HepG2 (cell line): ENCODE data around the gene AGTPBP1.

Experiments
- KDM1A ChIP-seq: IDR thresholded peaks from 2 replicates; pipeline ENCODE4 v1.6.1; 2016; ENCODE audit warnings: missing compliant biosample characterization
- MYNN ChIP-seq: sonication (generic); formaldehyde crosslinking; IDR thresholded peaks from 2 replicates; pipeline ENCODE4 v1.4.0; 2020; ENCODE audit warnings: mild to moderate bottlenecking, low read depth, missing genetic modification reagents
- ZBTB42 ChIP-seq: sonication (generic); formaldehyde crosslinking; IDR thresholded peaks from 2 replicates; pipeline ENCODE4 v1.5.0; 2020; ENCODE audit warnings: mild to moderate bottlenecking, missing genetic modification reagents
- ZNF792 ChIP-seq: IDR thresholded peaks from 2 replicates; pipeline ENCODE4 v1.6.1; 2016
- TF ChIP-seq, protein P1 (sequence below): sonication (generic); formaldehyde crosslinking; IDR thresholded peaks from 2 replicates; pipeline ENCODE4 v1.4.0; 2020; ENCODE audit warnings: mild to moderate bottlenecking, missing genetic modification reagents

DNA sequence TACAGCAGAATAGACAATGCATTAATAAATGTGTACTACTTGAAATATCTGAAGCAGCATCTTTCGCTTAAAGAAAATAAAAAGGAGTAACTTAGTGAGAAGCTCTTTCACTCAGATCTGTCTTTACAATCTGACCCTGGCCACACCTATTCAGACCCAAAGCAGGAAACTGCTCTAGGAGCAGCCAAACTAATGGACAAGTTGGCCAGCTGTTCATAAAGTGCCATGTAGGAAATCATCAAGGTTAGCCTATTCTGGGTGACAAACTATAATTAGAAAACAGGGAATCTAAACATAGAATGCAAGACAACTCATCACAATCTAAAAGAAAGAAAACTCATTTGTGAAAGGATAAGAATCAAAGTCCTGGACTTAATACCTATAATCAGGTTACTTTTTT lies 101.3 kb downstream of the AGTPBP1 start:
- TF ChIP-seq, protein P1, sequence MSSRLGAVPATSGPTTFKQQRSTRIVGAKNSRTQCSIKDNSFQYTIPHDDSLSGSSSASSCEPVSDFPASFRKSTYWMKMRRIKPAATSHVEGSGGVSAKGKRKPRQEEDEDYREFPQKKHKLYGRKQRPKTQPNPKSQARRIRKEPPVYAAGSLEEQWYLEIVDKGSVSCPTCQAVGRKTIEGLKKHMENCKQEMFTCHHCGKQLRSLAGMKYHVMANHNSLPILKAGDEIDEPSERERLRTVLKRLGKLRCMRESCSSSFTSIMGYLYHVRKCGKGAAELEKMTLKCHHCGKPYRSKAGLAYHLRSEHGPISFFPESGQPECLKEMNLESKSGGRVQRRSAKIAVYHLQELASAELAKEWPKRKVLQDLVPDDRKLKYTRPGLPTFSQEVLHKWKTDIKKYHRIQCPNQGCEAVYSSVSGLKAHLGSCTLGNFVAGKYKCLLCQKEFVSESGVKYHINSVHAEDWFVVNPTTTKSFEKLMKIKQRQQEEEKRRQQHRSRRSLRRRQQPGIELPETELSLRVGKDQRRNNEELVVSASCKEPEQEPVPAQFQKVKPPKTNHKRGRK (CRISPR knock-in tag) = no peak
- TF ChIP-seq MYNN (CRISPR knock-in tag) (no peak), KDM1A (CRISPR knock-in tag) (no peak), ZBTB42 (no peak), ZNF792 (CRISPR knock-in tag) (no peak)
